Islet of Langerhans (tissue), 1 donor: ENCODE data around the gene TRIM44.
"Not testable (repeated sequence)": the region's sequence is repeated elsewhere in the genome, so short reads cannot be mapped to it uniquely, and the experiment has no call there.

ENCODE experiments used
- FAIRE-seq: peaks from one replicate; lab custom pipeline; 2011; peaks lifted over from hg19 to GRCh38; lab: Jason Lieb, UNC

TRIM44 gene

GRCh38 chr11:35857922-35858321 lies 195.3 kb downstream of the TRIM44 start:
- no peak for FAIRE-seq

- FAIRE-seq: no peak
Measured at GRCh38 chr11:35859301-35859700, 196.7 kb downstream of the TRIM44 start.

- FAIRE-seq: not testable (repeated sequence)
Measured at GRCh38 chr11:35860194-35860593, 197.6 kb downstream of the TRIM44 start.

- no peak for FAIRE-seq
Measured at GRCh38 chr11:35861191-35861590, 198.6 kb downstream of the TRIM44 start.

GRCh38 chr11:35862666-35863065 lies 200.1 kb downstream of the TRIM44 start:
- FAIRE-seq: no peak

- no peak for FAIRE-seq
Measured at GRCh38 chr11:35864131-35864530, 201.6 kb downstream of the TRIM44 start.

- FAIRE-seq: no peak
Measured at GRCh38 chr11:35866601-35867000, 204.0 kb downstream of the TRIM44 start.
